HepG2 (cell line): ENCODE data around the gene ZNF618. TPM values are rescaled to one million over a fixed set of nuclear protein-coding genes. Genes with fewer than 3 reads are reported as not detected.
A peak's percentile ranks its signal among the peaks of the same experiment; 100 is the strongest.

Experiments used
- AKAP8 ChIP-seq: sonication (generic); formaldehyde crosslinking; IDR thresholded peaks from 2 replicates; pipeline ENCODE4 v1.5.1; 2020; ENCODE audit warnings: mild to moderate bottlenecking, missing genetic modification reagents
- HDAC1 ChIP-seq: sonication (generic); formaldehyde crosslinking; IDR thresholded peaks from 2 replicates; pipeline ENCODE4 v1.5.1; 2020; ENCODE audit warnings: mild to moderate bottlenecking, missing genetic modification reagents
- IRX3 ChIP-seq: sonication (generic); formaldehyde crosslinking; IDR thresholded peaks from 2 replicates; pipeline ENCODE4 v1.8.1; 2023; ENCODE audit warnings: mild to moderate bottlenecking, low read depth, missing genetic modification reagents, borderline replicate concordance
- MAFK ChIP-seq, 2 experiments: IDR thresholded peaks in 1 of 2; conservative IDR thresholded peaks in 1 of 2; 2 replicates each; pipeline ENCODE4 v1.6.1; 2011; ENCODE audit warnings: improper control_type of control experiment in 2 of 2, low read length in 2 of 2
- NFE2 ChIP-seq: sonication (generic); formaldehyde crosslinking; IDR thresholded peaks from 2 replicates; pipeline ENCODE4 v1.4.0; 2020; ENCODE audit warnings: missing genetic modification reagents
- PAF1 ChIP-seq: IDR thresholded peaks from 2 replicates; pipeline ENCODE4 v1.6.1; 2016; ENCODE audit warnings: missing genetic modification reagents, missing compliant biosample characterization
- TBX3 ChIP-seq: fragments of 450-650 bp; IDR thresholded peaks from 2 replicates; pipeline ENCODE4 v1.6.1; 2017; ENCODE audit warnings: antibody characterized with exemption, mild to moderate bottlenecking, inconsistent platforms, borderline replicate concordance
- TSC22D2 ChIP-seq: sonication (generic); formaldehyde crosslinking; IDR thresholded peaks from 2 replicates; pipeline ENCODE4 v1.5.1; 2020; ENCODE audit warnings: missing genetic modification reagents, mild to moderate bottlenecking, borderline replicate concordance
- ZIK1 ChIP-seq: sonication (generic); formaldehyde crosslinking; IDR thresholded peaks from 2 replicates; pipeline ENCODE4 v1.5.0; 2020; ENCODE audit warnings: mild to moderate bottlenecking, low read depth, missing genetic modification reagents, borderline replicate concordance
- ZKSCAN1 ChIP-seq: fragments of 150-350 bp; IDR thresholded peaks from 2 replicates; pipeline ENCODE4 v1.6.1; 2014; ENCODE audit warnings: low read length
- ZNF296 ChIP-seq: sonication (generic); formaldehyde crosslinking; conservative IDR thresholded peaks from 2 replicates; pipeline ENCODE4 v1.5.0; 2020; ENCODE audit warnings: mild to moderate bottlenecking, missing genetic modification reagents
- ZNF629 ChIP-seq: sonication (generic); formaldehyde crosslinking; conservative IDR thresholded peaks from 2 replicates; pipeline ENCODE4 v1.5.0; 2020; ENCODE audit warnings: missing genetic modification reagents
- polyA plus RNA-seq, 8 experiments: library from polyadenylated mRNA; depleted of rRNA in 3 of 8; stranded (reverse) in 7 of 8; unstranded in 1 of 8; fragments of >200 nt; fragmentation: Illumina TruSeq in 4 of 8; extraction: Trizol in 4 of 8; gene quantifications; 2 replicates each; pipeline versions ENCODE4 v1.2.1 to v1.2.3, GENCODE V29; 2011 to 2016; ENCODE audit warnings: low read depth in 4 of 8, missing spikeins in 1 of 8, mixed read lengths in 1 of 8; ENCODE audit not compliant: insufficient read depth in 1 of 8
- total RNA-seq, 5 experiments: library from RNA; depleted of rRNA; stranded (reverse); fragments of >200 nt; fragmentation: Illumina TruSeq; extraction: Trizol; gene quantifications; 2 replicates each; pipeline ENCODE4 v1.2.3, GENCODE V29; 2016; ENCODE audit warnings: low read depth in 1 of 5
- TF ChIP-seq, protein P1 (sequence below): sonication (generic); formaldehyde crosslinking; IDR thresholded peaks from 2 replicates; pipeline ENCODE4 v1.5.1; 2020; ENCODE audit warnings: missing genetic modification reagents, mild to moderate bottlenecking, borderline replicate concordance
- TF ChIP-seq, protein P2 (sequence below): sonication (generic); formaldehyde crosslinking; IDR thresholded peaks from 2 replicates; pipeline ENCODE4 v1.4.0; 2020; ENCODE audit warnings: missing genetic modification reagents, mild to moderate bottlenecking, borderline replicate concordance
- TF ChIP-seq, protein P3 (sequence below): sonication (generic); formaldehyde crosslinking; IDR thresholded peaks from 2 replicates; pipeline ENCODE4 v1.9.0; 2021; ENCODE audit warnings: missing genetic modification reagents, borderline replicate concordance
- TF ChIP-seq, protein P4 (sequence below): fragments of 450-650 bp; IDR thresholded peaks from 2 replicates; pipeline ENCODE4 v1.6.1; 2016

ZNF618 gene
- total and polyA plus RNA-seq, 2 of the 13 experiments (the other 11 are each of a cell fraction or from before 2014, with no cell fraction given), result 0.07 TPM

DNA sequence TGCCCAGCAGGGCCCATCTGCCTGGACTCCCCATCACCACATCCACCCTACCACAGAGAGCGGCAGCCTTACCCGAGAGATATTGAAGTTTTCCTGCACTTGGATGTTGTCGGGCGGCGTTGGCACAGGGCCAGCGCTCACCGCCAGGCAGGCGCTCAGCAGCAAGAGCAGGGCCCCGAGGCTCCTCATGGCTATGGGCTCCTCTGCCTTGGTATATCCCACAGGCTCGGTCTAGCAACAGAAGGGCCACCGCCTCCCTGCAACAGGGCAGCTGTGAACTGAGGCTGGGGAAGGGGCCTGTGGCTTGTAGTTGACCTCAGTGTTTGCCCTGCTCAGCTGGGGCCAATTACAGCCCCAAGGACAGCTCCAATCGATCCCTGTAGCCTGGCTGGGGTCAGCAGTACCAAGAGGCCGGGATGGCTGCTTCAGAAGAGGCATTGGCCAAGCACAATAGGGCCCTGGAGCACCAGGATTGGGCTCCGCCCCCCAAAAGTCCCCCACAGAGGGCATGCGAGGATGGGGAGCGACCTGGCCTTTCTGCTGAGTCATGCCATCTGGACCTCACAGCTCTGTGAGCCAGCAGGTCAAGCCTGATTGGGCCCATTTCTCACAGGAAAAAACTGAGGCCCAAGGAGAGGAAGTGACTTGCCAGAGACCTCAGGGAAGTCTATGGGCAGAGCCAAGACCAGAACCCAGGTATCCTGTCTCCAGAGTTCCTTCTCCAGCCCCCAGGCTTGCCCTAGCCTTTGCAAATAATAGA is 202.1 kb downstream of the ZNF618 start, which contains the start of gene AMBP (continued):
- TF ChIP-seq HDAC1 (peak; percentile 99), IRX3 (CRISPR knock-in tag) (peak; percentile 72), ZNF629 (CRISPR knock-in tag) (peak; percentile 100), TSC22D2 (CRISPR knock-in tag) (peak; percentile 86), PAF1 (CRISPR knock-in tag) (0 out of 2 replicates have a peak, but pooled peaks have one; percentile 26), TBX3 (peak; percentile 71; the same call in 1 of the 2 replicates), MAFK (conservative IDR thresholded peaks at IDR 0.05 in 1 of 2, IDR thresholded peaks at IDR 0.05 in 1 of 2; ENCODE audit: low read length in 2 of 2) (peak; percentile 99 to 100), NFE2 (peak; percentile 94), ZIK1 (CRISPR knock-in tag) (0 out of 2 replicates have a peak, but pooled peaks have one; percentile 73), ZKSCAN1 (no peak), AKAP8 (CRISPR knock-in tag) (peak; percentile 96), ZNF296 (no peak)
- TF ChIP-seq, protein P1, sequence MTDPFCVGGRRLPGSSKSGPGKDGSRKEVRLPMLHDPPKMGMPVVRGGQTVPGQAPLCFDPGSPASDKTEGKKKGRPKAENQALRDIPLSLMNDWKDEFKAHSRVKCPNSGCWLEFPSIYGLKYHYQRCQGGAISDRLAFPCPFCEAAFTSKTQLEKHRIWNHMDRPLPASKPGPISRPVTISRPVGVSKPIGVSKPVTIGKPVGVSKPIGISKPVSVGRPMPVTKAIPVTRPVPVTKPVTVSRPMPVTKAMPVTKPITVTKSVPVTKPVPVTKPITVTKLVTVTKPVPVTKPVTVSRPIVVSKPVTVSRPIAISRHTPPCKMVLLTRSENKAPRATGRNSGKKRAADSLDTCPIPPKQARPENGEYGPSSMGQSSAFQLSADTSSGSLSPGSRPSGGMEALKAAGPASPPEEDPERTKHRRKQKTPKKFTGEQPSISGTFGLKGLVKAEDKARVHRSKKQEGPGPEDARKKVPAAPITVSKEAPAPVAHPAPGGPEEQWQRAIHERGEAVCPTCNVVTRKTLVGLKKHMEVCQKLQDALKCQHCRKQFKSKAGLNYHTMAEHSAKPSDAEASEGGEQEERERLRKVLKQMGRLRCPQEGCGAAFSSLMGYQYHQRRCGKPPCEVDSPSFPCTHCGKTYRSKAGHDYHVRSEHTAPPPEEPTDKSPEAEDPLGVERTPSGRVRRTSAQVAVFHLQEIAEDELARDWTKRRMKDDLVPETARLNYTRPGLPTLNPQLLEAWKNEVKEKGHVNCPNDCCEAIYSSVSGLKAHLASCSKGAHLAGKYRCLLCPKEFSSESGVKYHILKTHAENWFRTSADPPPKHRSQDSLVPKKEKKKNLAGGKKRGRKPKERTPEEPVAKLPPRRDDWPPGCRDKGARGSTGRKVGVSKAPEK, result no peak
- TF ChIP-seq, protein P2, sequence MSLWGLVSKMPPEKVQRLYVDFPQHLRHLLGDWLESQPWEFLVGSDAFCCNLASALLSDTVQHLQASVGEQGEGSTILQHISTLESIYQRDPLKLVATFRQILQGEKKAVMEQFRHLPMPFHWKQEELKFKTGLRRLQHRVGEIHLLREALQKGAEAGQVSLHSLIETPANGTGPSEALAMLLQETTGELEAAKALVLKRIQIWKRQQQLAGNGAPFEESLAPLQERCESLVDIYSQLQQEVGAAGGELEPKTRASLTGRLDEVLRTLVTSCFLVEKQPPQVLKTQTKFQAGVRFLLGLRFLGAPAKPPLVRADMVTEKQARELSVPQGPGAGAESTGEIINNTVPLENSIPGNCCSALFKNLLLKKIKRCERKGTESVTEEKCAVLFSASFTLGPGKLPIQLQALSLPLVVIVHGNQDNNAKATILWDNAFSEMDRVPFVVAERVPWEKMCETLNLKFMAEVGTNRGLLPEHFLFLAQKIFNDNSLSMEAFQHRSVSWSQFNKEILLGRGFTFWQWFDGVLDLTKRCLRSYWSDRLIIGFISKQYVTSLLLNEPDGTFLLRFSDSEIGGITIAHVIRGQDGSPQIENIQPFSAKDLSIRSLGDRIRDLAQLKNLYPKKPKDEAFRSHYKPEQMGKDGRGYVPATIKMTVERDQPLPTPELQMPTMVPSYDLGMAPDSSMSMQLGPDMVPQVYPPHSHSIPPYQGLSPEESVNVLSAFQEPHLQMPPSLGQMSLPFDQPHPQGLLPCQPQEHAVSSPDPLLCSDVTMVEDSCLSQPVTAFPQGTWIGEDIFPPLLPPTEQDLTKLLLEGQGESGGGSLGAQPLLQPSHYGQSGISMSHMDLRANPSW (CRISPR knock-in tag), result peak; percentile 99
- TF ChIP-seq, protein P3, sequence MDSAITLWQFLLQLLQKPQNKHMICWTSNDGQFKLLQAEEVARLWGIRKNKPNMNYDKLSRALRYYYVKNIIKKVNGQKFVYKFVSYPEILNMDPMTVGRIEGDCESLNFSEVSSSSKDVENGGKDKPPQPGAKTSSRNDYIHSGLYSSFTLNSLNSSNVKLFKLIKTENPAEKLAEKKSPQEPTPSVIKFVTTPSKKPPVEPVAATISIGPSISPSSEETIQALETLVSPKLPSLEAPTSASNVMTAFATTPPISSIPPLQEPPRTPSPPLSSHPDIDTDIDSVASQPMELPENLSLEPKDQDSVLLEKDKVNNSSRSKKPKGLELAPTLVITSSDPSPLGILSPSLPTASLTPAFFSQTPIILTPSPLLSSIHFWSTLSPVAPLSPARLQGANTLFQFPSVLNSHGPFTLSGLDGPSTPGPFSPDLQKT, result no peak
- TF ChIP-seq, protein P4, sequence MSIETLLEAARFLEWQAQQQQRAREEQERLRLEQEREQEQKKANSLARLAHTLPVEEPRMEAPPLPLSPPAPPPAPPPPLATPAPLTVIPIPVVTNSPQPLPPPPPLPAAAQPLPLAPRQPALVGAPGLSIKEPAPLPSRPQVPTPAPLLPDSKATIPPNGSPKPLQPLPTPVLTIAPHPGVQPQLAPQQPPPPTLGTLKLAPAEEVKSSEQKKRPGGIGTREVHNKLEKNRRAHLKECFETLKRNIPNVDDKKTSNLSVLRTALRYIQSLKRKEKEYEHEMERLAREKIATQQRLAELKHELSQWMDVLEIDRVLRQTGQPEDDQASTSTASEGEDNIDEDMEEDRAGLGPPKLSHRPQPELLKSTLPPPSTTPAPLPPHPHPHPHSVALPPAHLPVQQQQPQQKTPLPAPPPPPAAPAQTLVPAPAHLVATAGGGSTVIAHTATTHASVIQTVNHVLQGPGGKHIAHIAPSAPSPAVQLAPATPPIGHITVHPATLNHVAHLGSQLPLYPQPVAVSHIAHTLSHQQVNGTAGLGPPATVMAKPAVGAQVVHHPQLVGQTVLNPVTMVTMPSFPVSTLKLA, result peak; percentile 61
